Stimulated activated naive CD8-positive, alpha-beta T cell treated with anti-CD3 and anti-CD28 coated beads, Interleukin-15, amount 100 ng/mL, for 72 hours (primary cell): ENCODE results near the gene FUT2.

Experiments used
- ATAC-seq: fragments of 150-1000 bp; cut with Tn5 transposase; 2 replicates; pipeline ENCODE4 v1.10.0; 2021; ENCODE audit warnings: mild to moderate bottlenecking, moderate library complexity
- DNase-seq, 2 donors: peaks; one replicate each; pipeline ENCODE4 v3.0.0; 2021 to 2022
- H3K27ac Mint-ChIP-seq, 2 donors: one replicate each; pipeline ENCODE4 v1.8.0; 2022; ENCODE audit warnings: mild to moderate bottlenecking in 2 of 2, mixed read lengths in 2 of 2, moderate library complexity in 2 of 2
- H3K27me3 Mint-ChIP-seq: one replicate; pipeline ENCODE4 v1.8.0; 2022; ENCODE audit warnings: mixed read lengths
- H3K4me1 Mint-ChIP-seq: one replicate; pipeline ENCODE4 v1.8.0; 2022; ENCODE audit warnings: mild to moderate bottlenecking, mixed read lengths
- H3K4me3 Mint-ChIP-seq, 2 donors: one replicate each; pipeline ENCODE4 v1.8.0; 2022; ENCODE audit warnings: mild to moderate bottlenecking in 2 of 2, mixed read lengths in 2 of 2, moderate library complexity in 1 of 2
- H3K9me3 Mint-ChIP-seq, 2 donors: one replicate each; pipeline ENCODE4 v1.8.0; 2022; ENCODE audit warnings: mixed read lengths in 2 of 2

Gene FUT2

GRCh38 chr19:48745208-48745995, 49.6 kb downstream of the FUT2 start:
- peak; percentile 76 for ATAC-seq
- Mint-ChIP-seq H3K27me3 (peaks cover 36% of the 10 kb centered on the region), H3K4me1 (peaks cover 36% of the 10 kb centered on the region), H3K27ac (no peak overlapping the region), H3K4me3 (peak overlapping the region; percentile 45 to 57), H3K9me3 (no peaks in the 10 kb centered on the region)
- DNase-seq, result peak; percentile 46 to 49

- Mint-ChIP-seq H3K4me1 (peaks cover 31% of the 10 kb centered on the region), H3K9me3 (no peaks in the 10 kb centered on the region), H3K27me3 (peaks cover 36% of the 10 kb centered on the region), H3K27ac (no peak overlapping the region), H3K4me3 (peak overlapping the region in 1 of 2 donors; percentile 60)
- DNase-seq, result no peak
- no peak for ATAC-seq
These were observed 50.3 kb downstream of the FUT2 start for GRCh38 chr19:48746110-48746509.

GRCh38 chr19:48746738-48747575, 51.2 kb downstream of the FUT2 start, which contains the start of gene IZUMO1:
TSS of gene IZUMO1 (minus strand) at chr19:48746909. CDS start at chr19:48745859, 1,050 bp downstream.
- Mint-ChIP-seq H3K4me3 (peak within 1 kb of the TSS; percentile 60 to 62), H3K27me3 (peaks cover 36% of the 10 kb centered on the region), H3K9me3 (no peaks in the 10 kb centered on the region), H3K27ac (no peak within 1 kb of the TSS), H3K4me1 (peaks cover 24% of the 10 kb centered on the region)
- ATAC-seq (peak; percentile 85), DNase-seq (peak; percentile 68 to 72)

DNA sequence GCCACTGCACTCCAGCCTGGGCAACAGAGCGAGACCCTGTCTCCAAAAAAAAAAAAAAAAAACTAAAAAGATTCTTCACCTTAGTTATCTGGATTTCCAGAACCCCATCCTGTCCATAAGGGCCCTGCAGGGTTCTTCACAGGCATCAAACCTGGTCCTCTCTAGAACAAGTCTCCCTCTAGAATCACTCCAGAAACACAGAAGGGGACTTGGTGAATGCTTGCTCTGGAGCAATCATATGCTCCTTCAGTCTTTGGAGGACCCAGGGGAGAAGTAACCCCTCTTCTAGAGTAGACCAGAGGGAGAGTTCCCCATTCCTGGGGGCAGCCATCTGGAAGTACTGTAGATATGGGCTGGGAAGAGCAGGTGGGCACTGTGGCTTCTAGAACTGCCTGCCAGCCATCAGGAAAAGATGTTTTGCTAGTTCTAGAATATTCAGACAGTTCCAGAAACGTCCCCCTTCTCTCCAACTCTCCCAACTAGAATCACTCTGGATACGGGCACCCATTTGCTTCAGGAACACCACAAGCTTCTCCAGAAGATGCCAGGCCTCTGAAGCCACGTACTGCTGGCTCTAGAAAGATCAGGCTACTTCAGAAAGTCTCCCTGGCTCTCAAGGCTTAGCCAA, 53.9 kb downstream of the FUT2 start:
- Mint-ChIP-seq H3K4me3 (no peak overlapping the region), H3K9me3 (no peaks in the 10 kb centered on the region), H3K27ac (no peak overlapping the region), H3K27me3 (peaks cover 61% of the 10 kb centered on the region), H3K4me1 (peaks cover 42% of the 10 kb centered on the region)
- ATAC-seq, result no peak
- DNase-seq, result no peak

DNA sequence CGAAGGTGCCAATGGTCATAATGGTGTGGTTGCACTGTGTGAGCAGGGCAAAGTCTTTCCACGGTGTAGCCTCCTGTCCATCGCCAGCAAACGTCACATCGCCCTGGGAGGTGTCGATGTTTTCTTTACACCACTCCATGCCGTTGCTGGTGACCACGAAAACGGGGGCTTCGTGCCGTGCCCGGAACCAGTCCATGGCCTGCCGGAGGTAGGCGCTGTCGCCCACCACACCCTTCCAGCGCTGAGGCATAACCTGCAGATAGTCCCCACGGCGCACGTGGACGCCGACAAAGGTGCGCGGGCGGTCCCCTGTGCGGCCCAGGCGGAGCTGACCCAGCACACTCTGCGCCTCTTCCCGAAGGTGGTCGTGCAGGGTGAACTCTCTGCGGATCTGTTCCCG, 54.6 kb downstream of the FUT2 start:
- DNase-seq, result no peak
- Mint-ChIP-seq H3K9me3 (no peaks in the 10 kb centered on the region), H3K27ac (no peak overlapping the region), H3K4me1 (peaks cover 38% of the 10 kb centered on the region), H3K4me3 (no peak overlapping the region), H3K27me3 (peaks cover 64% of the 10 kb centered on the region)
- ATAC-seq, result no peak

DNA sequence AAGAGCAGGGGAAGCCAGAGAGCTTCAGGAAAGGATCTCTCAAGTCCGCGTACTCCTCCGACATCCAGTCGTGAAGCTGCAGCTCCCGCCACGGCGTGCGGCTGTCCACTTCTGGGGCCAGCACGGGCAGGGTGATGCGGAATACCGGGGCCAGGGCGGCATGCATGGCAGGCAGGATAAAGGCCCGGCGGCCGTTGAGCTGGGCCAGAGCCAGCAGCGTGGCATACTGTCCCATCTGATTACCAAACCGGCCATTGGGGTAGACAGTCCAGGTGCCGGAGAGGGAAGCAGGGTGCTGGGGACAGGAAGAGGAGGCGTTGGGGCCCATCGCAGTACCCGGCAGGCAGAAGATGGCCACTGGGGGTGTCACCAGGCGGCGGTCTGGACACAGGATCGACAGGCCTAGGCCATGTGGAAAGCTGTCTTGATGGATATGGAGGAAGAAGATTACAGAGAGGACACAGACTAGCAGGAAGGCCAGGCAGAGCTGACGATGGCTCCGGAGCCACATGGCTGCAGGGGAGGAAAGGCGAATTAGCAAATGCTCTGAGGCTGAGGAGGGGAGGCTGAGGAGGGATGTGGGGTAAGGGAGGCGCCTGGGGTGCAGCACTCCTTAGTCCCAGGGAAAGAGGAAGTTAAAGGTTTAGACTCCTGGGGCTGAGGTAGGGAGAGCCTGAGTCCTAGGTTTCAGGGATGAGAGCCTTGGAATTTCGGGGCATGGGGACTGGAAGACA, 55.2 kb downstream of the FUT2 start:
- Mint-ChIP-seq H3K4me3 (peak overlapping the region; percentile 1 to 4), H3K27me3 (peaks cover 58% of the 10 kb centered on the region), H3K9me3 (no peaks in the 10 kb centered on the region), H3K27ac (no peak overlapping the region), H3K4me1 (peaks cover 32% of the 10 kb centered on the region)
- no peak for DNase-seq
- no peak for ATAC-seq

DNA sequence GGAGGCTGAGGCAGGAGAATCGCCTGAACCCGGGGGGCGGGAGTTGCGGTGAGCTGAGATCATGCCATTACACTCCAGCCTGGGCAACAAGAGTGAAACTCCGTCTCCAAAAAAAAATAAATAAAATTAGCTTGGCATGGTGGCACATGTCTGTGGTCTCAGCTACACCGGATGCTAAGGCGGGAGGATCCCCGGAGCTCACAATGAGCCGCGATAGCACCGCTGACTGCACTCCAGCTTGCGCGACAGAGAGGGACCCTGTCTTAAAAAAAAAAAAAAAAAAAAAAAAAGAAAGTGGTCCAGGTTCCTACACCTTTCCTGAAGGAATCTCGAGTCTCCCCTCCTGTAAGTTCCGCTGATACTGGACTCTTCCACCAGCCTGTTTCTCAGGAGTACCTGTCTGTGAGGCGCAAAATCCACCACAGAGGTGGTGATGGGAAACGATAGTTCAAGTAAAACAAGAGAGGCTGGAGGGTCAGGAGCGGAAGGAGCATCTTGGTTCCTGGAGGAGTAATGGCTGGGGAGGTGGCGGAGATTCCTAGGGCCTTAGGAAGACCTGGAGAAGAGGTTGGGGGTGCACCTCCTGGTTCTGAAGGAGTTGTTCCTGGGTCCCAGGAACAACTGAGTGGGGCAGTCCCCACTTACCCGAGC, 56.2 kb downstream of the FUT2 start:
- DNase-seq, result no peak
- ATAC-seq, result no peak
- H3K9me3 Mint-ChIP-seq, result no peaks in the 10 kb centered on the region
- H3K4me1 Mint-ChIP-seq, result peaks cover 24% of the 10 kb centered on the region
- no peak overlapping the region for H3K27ac Mint-ChIP-seq
- peaks cover 51% of the 10 kb centered on the region for H3K27me3 Mint-ChIP-seq
- H3K4me3 Mint-ChIP-seq, result peak overlapping the region; percentile 78 to 87

GRCh38 chr19:48752496-48753365, 57.0 kb downstream of the FUT2 start, which contains the start of gene FUT1:
TSS of gene FUT1 (minus strand) at chr19:48752641. CDS start at chr19:48751281, 1,360 bp downstream.
- peak within 1 kb of the TSS in 1 of 2 donors; percentile 74 for H3K27ac Mint-ChIP-seq
- no peaks in the 10 kb centered on the region for H3K9me3 Mint-ChIP-seq
- H3K4me1 Mint-ChIP-seq, result peaks cover 19% of the 10 kb centered on the region
- H3K4me3 Mint-ChIP-seq, result peak within 1 kb of the TSS; percentile 82 to 87
- DNase-seq (peak; percentile 53 to 55), ATAC-seq (peak; percentile 78)
- H3K27me3 Mint-ChIP-seq, result peaks cover 51% of the 10 kb centered on the region

DNA sequence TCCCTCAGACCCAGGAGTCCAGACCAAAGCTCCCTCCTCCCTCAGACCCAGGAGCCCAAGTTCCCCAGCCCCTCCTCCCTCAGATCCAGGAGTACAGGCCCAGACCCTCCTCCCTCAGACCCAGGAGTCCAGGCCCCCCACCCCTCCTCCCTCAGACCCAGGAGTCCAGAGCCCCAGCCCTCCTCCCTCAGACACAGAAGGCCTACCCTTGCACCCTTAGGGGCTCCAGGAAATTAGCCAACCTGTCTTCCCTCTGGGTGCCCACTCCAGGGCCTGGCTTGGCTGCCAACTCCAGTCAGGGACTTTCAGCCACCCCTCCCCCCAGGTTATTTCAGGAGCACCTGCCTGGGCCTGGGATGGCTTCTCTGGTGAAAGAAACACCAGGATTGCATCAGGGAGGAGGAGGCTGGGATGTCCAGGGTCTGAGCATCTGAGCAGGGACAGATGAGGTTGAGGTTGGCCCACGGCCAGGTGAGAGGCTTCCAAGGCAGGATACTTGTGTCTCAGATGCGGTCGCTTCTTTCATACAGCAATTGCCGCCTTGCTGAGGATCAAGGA, 59.4 kb downstream of the FUT2 start, which contains the start of gene FGF21:
FGF21 (plus strand) TSS at position 441 of the 558 bp plus-strand sequence. CDS start 713 bp downstream, outside the sequence.
- Mint-ChIP-seq H3K9me3 (no peaks in the 10 kb centered on the region), H3K27ac (peak within 1 kb of the TSS; percentile 19 to 49), H3K4me3 (no peak within 1 kb of the TSS), H3K27me3 (peaks cover 50% of the 10 kb centered on the region), H3K4me1 (peaks cover 20% of the 10 kb centered on the region)
- DNase-seq, result no peak
- no peak for ATAC-seq
